Left colon (tissue), 2 donors: ENCODE results near the gene EGLN2. TPM values are rescaled to one million over a fixed set of nuclear protein-coding genes. Genes with fewer than 3 reads are reported as not detected.

Source experiments
- ATAC-seq: fragments of 200-7000 bp; cut with Tn5 transposase; one replicate; pipeline ENCODE4 v1.9.1; 2020; ENCODE audit warnings: mild to moderate bottlenecking, moderate library complexity
- DNase-seq, 2 donors: peaks; one replicate each; pipeline ENCODE4 v3.0.0-alpha.2; 2020
- intact Hi-C, 2 donors: fragments of 100-400 bp; cut with DNase I in 1 of 2; cut with micrococcal nuclease in 1 of 2; formaldehyde crosslinking; loops; one replicate each; pipeline versions ENCODE4 v1.11.2 to v1.14.0; 2022; cut with DNase I, micrococcal nuclease
- total RNA-seq, 2 donors: library from RNA; stranded (reverse); fragmentation: NEBNext Ultra II Directional; extraction: Animal tissue kit (Norgen Biotek cat#: 25700); gene quantifications; one replicate each; pipeline ENCODE4 v1.2.1, GENCODE V29; 2021
- donor health status: DM: no; HTN: no; CAD: no.
- donor health status: DM: yes; HTN: yes; CAD: no.

EGLN2 gene
- total RNA-seq, 2 donors from 2014 or later, result 95.3 to 96.9 TPM

DNA sequence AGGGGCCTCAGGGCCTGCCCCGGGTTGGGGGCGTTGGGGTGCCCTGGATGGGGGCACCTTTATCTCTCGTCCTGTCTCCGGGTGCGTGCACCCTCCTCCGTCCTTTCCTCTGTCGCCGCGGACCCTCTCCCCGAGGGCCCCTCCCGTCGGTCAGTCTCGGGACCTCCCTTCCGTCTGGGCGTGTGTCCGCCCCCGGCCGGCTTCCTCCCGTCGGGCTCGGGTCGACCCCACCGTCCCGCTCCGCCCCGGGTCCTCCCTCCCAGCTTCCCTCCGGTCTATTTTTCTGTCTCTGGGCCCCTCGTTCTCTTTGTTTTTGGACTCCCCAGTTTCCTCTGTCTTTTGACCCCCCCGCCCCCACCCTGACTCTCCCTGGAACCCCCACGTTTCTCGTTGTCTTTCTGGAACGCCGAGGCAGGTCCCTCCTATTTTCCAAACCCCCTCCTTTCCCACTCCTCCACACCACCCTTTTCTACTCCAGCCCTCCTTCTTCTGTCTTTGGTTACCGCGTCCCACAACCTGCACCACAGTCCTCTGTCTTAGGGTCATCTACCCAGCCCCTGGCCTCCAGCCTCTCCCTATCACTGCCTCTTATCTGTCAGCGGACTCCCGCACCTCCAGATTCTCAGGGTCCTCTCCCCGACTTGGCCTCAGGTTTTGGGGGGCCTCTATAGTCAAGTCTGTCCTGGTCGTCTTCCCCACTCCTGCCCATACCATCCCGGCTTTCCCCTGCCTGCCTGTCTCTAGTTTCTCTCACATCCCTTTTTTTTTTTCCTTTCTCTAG, 757 bp downstream of the EGLN2 start:
- intact Hi-C loops, result no loop called here
- DNase-seq (peak in 1 of 2 donors; percentile 65), ATAC-seq (no peak)

DNA sequence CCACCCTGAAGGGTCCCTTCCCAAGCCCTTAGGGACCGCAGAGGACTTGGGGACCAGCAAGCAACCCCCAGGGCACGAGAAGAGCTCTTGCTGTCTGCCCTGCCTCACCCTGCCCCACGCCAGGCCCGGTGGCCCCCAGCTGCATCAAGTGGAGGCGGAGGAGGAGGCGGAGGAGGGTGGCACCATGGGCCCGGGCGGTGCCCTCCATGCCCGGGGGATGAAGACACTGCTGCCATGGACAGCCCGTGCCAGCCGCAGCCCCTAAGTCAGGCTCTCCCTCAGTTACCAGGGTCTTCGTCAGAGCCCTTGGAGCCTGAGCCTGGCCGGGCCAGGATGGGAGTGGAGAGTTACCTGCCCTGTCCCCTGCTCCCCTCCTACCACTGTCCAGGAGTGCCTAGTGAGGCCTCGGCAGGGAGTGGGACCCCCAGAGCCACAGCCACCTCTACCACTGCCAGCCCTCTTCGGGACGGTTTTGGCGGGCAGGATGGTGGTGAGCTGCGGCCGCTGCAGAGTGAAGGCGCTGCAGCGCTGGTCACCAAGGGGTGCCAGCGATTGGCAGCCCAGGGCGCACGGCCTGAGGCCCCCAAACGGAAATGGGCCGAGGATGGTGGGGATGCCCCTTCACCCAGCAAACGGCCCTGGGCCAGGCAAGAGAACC, 1.5 kb downstream of the EGLN2 start:
- ATAC-seq (no peak), DNase-seq (no peak)
- intact Hi-C loops, result no loop called here

DNA sequence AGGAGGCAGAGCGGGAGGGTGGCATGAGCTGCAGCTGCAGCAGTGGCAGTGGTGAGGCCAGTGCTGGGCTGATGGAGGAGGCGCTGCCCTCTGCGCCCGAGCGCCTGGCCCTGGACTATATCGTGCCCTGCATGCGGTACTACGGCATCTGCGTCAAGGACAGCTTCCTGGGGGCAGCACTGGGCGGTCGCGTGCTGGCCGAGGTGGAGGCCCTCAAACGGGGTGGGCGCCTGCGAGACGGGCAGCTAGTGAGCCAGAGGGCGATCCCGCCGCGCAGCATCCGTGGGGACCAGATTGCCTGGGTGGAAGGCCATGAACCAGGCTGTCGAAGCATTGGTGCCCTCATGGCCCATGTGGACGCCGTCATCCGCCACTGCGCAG, 2.0 kb downstream of the EGLN2 start:
- intact Hi-C loops, result no loop called here
- DNase-seq, result peak in 1 of 2 donors; percentile 37
- ATAC-seq, result no peak

DNA sequence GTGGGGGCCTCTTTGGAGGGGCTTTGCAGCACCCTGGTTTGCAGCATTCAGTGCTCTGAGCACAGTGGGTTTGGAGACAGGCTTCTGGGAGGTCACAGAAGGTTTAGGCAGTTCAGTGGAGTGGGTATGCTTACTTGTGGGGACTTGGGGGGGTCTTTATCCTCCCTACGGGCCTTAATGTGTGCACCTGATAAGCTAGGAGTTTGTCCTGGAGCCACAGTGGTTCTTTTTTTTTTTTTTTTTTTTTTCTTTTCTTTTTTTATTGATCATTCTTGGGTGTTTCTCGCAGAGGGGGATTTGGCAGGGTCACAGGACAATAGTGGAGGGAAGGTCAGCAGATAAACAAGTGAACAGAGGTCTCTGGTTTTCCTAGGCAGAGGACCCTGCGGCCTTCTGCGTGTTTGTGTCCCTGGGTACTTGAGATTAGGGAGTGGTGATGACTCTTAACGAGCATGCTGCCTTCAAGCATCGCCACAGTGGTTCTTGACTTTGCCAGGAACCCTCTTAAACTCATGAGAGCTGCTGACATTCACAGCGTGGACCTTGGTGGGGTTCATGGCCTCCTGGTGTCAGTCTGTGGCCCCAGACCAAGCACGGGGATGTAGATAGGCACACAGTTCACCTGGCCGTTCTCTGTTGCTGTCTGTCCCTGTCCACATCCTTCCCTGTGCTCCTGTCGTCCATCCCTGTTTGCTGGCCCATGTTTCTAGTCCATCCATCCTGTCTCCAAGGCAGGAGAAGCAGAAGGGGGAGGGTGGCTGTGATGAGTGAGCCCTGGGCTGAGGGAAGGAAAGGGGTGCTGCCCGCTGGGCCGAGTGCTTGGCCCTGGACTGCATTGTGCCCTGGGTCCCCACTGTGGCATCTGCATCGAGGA, 2.7 kb downstream of the EGLN2 start:
- DNase-seq (no peak), ATAC-seq (no peak)
- intact Hi-C loops, result no loop called here

DNA sequence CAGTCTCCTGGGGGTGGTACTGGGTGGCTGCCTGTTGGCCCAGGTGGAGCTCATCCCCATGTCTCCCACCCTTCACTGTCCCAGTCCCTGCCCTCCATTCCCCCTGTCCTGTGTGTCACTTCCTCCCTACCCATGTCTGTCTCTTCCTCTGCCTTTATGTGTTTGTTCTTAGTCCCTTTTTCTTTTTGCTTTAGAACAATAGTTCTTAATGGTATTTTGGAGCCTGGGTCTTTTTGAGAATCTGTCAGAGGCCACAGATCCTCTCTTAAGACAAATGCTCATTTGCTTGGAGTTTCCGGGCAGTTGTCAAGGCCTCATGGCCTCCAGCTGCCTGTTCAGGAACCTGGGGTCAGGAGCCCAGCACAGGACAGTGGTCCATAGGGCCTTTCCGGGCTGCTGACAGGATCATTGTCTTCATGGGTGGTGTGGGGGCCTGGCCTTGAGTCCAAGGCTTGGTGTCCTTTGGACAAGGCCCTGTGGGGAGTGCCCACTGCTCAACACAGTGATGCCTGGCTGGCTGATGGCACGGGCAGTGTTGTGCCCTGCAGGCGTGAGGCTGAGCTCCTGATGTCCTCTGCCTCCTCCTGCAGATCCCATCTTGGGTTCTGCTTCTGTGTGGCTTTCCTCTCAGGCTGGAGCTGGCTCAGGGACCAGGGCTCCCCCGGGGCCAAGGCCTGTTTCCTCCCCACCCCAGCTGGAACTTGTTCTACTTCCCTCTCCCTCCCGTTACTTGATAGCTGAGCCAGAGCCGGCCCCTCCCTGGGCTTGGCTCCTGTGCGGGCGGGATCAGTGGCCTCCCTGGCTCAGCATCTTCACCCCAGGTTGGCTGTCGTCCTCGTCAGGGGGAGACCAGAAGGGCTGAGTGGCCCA, 3.5 kb downstream of the EGLN2 start:
- ATAC-seq (peak; percentile 35), DNase-seq (peak; percentile 74 to 83)
- intact Hi-C loops, result no loop called here

DNA sequence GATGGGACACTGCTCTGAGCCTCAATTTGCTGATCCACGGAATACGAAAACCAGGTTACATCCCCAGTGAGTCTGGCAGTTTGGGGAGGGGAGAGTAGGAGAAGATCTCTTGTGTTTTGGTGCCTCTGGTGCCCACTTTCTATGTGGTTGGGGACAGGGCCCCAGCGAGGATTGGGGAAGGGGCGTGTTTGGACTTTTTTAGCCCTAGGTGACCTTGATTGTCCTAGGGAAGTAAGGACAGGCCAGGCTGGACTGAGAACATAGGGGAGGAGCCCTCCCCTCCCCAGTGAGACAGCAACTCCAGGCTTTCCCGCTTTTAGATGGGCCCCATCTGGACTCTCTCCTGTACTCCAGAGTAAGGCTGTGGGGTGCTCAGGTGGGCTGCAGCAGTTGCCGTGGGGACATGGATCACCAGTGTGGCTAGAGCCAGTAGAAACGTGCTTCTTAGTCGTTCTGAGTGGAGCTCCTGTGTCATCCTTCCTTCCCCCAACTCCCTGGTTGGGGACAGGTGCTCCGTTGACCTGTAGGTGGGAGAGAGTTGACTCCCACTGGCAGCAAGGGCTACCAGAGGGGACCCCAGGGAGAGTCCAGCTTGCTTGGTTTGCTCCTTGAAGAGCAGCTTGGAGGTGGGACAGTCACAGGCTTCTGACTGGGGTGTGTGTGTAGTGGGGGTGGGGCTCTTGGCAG, 4.3 kb downstream of the EGLN2 start:
- DNase-seq (peak in 1 of 2 donors; percentile 23), ATAC-seq (no peak)
- intact Hi-C loops, result no loop called here

DNA sequence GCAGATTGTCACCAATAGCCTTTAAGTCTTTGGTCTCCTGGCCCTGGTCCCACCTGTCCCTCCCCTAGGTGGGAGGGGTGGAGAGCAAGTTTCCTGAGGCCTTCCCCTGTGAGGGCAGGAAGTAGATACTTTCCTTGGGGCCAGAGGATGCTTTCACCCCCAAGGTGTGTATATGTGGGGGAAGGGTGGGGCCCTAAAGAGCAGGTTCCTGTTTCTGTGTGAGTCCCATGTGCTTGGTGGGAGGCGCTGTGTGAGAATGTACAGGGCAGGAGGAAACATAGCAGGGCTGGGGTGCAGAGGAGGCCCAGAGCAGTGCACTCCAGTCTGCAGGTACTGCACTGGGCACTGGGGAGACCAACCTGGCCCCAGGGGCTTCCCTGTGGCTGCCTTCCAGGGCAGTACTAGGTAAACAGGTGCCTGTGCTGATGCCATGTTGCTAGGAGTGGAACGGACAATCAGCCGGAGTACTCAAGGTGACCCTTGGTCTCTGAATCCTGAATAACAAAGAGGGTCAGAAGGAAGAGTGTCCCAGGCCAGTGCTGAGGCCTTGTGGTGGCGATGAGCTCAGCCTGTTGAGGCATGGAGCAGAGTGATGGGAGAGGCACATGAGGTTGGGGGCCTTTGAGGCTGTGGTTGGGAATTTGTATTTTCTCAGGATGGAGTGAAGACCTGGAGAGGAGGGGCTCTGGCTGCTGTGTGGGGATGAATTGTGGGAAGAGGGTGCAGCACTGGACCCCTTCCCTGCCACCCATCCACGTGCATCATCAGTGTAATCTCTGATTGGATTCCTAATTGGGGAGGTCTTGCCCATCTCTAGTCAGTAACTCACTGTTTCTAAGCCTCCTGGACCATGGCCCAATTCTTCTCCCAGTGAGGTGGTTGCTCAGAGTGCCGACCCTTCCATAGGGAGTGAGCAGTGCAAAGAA, 5.1 kb downstream of the EGLN2 start:
- ATAC-seq (peak; percentile 48), DNase-seq (peak; percentile 80 to 89)
- intact Hi-C loops, result no loop called here

DNA sequence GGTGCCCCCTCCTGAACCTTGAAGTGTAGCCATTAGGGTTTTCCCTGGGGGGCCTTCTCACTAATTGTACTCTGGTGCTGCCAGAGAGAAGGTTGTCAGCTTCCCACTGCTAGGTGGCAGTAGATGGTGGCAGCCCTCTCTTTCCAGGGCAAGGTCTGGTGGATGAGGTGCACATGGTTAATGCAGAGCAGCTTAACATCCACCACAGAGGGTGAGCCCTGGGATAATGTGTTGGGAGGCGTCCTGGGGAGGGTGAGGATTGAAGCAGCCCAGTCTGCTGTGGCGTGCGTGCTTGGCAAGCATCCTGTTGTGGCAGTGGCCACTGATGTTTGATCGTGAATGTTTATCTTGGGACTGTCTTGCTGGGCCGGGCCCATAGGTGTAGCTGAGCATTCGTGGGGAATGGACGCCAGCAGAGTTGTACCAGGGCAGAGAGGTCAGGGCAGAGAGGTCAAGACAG, 5.8 kb downstream of the EGLN2 start:
- intact Hi-C loops, result no loop called here
- ATAC-seq, result peak; percentile 0

DNA sequence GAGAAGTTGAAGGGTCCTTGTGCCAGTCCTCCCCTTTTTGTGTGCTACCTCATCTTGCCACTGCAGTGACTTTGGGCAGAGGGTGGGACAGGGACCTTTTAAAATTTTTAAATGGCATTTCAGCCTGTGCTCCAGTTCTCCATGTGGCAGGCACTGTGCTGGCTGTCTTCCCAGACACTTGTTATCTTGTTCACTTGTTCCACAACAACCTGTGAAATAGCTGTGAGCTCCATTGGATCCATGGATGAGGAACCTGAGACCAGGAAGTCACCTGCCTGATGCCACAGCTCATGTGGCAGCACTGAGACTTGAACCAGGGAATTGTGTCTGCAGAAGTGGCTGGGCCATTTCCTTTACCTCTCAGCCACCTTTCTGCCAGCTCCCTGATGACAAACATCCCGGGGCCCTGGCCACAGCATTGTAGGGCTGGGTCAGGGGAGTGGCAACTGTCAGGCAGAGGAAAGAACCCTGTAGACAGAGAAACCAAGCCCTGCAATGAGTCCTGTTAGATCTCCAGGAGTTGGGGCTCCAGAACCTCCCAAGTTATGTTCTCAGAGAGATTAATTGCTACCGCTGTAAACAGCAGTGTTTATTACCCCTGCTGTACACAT, 6.4 kb downstream of the EGLN2 start:
- intact Hi-C loops, result no loop called here
- DNase-seq (peak in 1 of 2 donors; percentile 43), ATAC-seq (peak; percentile 27)

More for the DNA sequence above, 5.8 kb downstream of the EGLN2 start:
- no peak for DNase-seq

DNA sequence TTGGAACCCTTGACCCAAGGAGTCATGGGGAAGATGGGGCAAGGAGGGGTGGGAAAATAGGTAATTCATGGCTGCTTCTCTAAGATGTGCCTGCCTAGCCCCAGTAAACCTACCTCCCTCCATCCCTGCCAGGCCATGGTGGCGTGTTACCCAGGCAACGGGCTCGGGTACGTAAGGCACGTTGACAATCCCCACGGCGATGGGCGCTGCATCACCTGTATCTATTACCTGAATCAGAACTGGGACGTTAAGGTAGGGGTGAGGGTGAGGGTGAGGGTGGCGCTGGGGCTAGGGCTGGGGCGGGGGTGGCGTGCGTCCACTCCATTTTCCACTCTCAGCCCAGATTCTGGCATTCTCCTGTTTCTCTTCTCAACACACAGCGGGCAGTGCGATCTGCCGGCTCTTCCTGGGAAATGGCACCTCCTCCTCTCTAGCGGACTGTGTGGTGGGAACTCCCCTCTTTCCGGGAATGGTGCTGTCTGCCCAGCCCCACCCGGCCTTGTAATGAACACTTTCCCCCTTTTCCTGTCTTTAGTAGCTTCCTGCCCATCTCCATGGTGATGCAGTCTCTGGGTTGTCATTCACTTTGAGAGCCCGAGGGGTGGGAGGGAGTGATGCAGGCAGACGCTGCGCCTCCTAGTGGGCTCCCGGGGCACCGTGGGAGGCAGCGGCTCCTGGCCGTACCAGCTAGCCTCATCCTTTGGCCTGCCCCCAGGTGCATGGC, 7.6 kb downstream of the EGLN2 start:
- intact Hi-C loops, result no loop called here
- peak; percentile 68 to 73 for DNase-seq
- no peak for ATAC-seq

DNA sequence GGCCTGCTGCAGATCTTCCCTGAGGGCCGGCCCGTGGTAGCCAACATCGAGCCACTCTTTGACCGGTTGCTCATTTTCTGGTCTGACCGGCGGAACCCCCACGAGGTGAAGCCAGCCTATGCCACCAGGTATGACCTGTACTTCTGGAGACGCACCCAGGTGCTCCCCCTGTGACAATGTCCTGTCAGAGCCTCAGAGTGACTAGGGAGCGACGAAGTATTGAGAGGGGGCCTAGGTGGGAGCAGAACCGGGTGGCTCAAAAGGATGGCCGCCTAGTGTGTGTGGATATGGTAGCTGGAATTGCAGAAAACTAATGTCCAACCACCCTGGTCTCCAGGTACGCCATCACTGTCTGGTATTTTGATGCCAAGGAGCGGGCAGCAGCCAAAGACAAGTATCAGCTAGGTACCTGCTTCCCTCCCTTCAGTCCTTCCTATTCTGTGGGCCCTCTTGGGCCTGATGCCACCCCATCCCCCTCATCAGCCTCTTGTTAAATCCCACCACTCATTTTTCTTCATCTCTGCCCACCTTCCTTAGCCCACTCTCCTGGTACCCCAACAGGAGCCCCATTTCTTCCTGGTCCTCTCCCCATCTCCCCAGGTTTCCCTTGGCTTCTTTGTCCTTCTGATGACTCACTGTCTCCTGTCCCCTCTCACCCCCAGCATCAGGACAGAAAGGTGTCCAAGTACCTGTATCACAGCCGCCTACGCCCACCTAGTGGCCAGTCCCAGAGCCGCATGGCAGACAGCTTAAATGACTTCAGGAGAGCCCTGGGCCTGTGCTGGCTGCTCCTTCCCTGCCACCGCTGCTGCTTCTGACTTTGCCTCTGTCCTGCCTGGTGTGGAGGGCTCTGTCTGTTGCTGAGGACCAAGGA, 8.4 kb downstream of the EGLN2 start:
- no peak for ATAC-seq
- peak in 1 of 2 donors; percentile 43 for DNase-seq
- intact Hi-C loops, result no loop called here

DNA sequence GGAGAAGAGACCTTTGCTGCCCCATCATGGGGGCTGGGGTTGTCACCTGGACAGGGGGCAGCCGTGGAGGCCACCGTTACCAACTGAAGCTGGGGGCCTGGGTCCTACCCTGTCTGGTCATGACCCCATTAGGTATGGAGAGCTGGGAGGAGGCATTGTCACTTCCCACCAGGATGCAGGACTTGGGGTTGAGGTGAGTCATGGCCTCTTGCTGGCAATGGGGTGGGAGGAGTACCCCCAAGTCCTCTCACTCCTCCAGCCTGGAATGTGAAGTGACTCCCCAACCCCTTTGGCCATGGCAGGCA, 9.0 kb downstream of the EGLN2 start:
- DNase-seq (no peak), ATAC-seq (no peak)
- intact Hi-C loops, result no loop called here

DNA sequence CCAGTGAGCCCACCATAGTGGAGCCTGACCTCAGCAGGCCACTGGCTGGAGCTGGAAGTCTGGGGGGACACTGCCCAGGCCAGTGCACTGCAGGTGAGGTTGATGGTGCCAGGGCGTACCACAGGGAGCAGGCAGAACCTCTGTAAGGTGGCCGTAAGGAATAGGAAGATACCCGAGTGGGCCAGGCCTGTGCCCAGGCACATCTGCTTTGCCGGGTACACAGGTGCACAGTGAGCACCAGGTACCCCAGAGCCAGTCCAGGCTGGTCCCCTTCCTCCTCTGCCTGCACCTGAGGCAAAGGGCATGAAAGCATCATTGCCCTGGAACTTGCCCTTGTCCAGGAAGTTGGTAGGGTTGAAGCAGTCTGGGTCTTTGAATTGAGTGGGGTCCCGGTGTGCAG, 9.5 kb downstream of the EGLN2 start:
- DNase-seq, result no peak
- ATAC-seq, result no peak
- intact Hi-C loops, result no loop called here

DNA sequence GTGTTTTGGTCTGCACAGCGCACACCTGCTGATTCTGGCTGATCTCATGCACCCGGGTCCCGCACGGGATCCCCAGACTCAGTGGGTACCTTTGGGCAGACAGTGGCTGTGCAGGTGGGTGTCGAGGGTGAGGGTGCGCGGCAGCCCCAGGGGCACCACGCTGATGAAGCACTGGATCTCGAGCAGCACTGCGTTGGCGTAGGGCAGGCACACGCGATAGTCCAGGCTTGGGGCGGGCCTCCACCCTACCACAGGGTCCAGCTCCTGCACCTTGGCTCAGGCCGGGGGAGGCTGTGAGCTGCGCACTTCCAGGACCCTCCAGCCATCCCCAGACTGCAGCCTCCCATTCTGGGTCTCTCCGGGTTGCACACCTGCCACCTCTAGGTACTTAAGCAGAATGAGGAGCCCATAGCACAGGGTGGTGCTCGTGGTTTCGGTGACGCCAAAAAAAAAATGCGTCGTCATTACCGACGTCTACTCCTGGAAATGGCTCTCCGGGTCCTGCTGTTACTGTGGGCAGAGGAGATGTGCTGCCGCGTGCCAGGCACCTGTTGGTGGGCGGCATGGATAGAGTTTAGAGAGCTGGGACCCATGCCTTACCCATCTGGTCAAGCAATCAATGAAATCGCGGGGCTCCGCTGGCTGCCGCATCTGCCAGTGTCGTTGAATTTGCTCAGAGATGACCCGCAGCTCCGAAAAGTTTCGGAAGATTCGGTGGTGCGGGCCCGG, 10.5 kb downstream of the EGLN2 start:
- intact Hi-C loops, result loop anchor here in 1 of 2 donors (5.0 kb wide), 1 partner anchor 142 kb away; no protein-coding TSS in a partner anchor
- ATAC-seq, result no peak

More for the DNA sequence above, 10.5 kb downstream of the EGLN2 start:
- no peak for DNase-seq
